HepG2 (cell line): ENCODE results near the gene BMP2K. TPM values are rescaled to one million over a fixed set of nuclear protein-coding genes. Genes with fewer than 3 reads are reported as not detected.

ENCODE experiments used
- ATAC-seq: fragments of 200-7000 bp; cut with Tn5 transposase; 3 replicates; pipeline ENCODE4 v1.9.1; 2020; ENCODE audit warnings: mild to moderate bottlenecking, moderate library complexity
- BruUV-seq: library from RNA; stranded (reverse); fragments of 400-500 nt; replicated peaks from 2 replicates; lab custom pipeline; 2021; lab: Mats Ljungman, UMichigan
- CTCF ChIA-PET: fragments of 300-600 bp; formaldehyde crosslinking; extraction: SDS; loops from one replicate; lab custom pipeline; 2021; ENCODE audit warnings: low total read pairs, inconsistent platforms, low intra/inter-chr PET ratio; lab: Yijun Ruan, JAX
- POLR2A ChIA-PET: fragments of 350-600 bp; sonication (Branson Sonifier 250); formaldehyde crosslinking; loops from one replicate; lab custom pipeline; 2020; ENCODE audit warnings: antibody characterized with exemption, inconsistent platforms; lab: Yijun Ruan, JAX
- DNase-seq: peaks from one replicate; pipeline ENCODE4 v3.0.0-alpha.2; 2015; ENCODE audit warnings: low spot score
- FAIRE-seq: peaks from 3 replicates; lab custom pipeline; 2011; peaks lifted over from hg19 to GRCh38; lab: Jason Lieb, UNC
- H2AFZ ChIP-seq: one replicate; pipeline ENCODE4 v1.6.1; 2011; ENCODE audit warnings: low read length, inconsistent platforms
- H3K27ac ChIP-seq: fragments of 300-600 bp; 3 replicates; pipeline ENCODE4 v1.8.0; 2011; ENCODE audit warnings: mixed run types, mild to moderate bottlenecking, mixed read lengths, low read length, inconsistent platforms; ENCODE audit not compliant: insufficient read depth; ENCODE audit errors: extremely low read length
- H3K27me3 ChIP-seq, 2 experiments: fragments of 200-600 bp in 1 of 2; 2 replicates in 1 of 2; 3 replicates in 1 of 2; pipeline versions ENCODE4 v1.6.0 to v1.8.0; 2011; ENCODE audit warnings: low read length in 2 of 2, mild to moderate bottlenecking in 2 of 2, moderate library complexity in 2 of 2, inconsistent platforms in 1 of 2; ENCODE audit not compliant: insufficient read depth in 2 of 2, control insufficient read depth in 1 of 2
- H3K36me3 ChIP-seq, 2 experiments: fragments of 200-600 bp in 1 of 2; replicated peaks in 1 of 2; 2 replicates in 1 of 2; 3 replicates in 1 of 2; pipeline versions ENCODE4 v1.5.1 to v1.8.0; 2011; ENCODE audit warnings: low read length in 2 of 2, inconsistent platforms in 1 of 2; ENCODE audit not compliant: insufficient read depth in 2 of 2, control insufficient read depth in 1 of 2
- H3K4me1 ChIP-seq: 2 replicates; pipeline ENCODE4 v1.5.1; 2012; ENCODE audit warnings: low read length, inconsistent platforms; ENCODE audit not compliant: insufficient read depth
- H3K4me2 ChIP-seq: 2 replicates; pipeline ENCODE4 v1.6.0; 2011; ENCODE audit warnings: low read depth, low read length, inconsistent platforms
- H3K4me3 ChIP-seq, 3 experiments: fragments of 200-600 bp in 1 of 3; sonication (generic), shearing (Covaris generic) in 1 of 3; replicated peaks in 1 of 3; 2 replicates each; pipeline ENCODE4 v1.5.1; 2011 to 2016; ENCODE audit warnings: low read length in 3 of 3, inconsistent platforms in 2 of 3, low read depth in 2 of 3, mild to moderate bottlenecking in 2 of 3, control low read depth in 1 of 3, mixed read lengths in 1 of 3; ENCODE audit not compliant: insufficient read depth in 1 of 3
- H3K79me2 ChIP-seq: one replicate; pipeline ENCODE4 v1.6.1; 2011; ENCODE audit warnings: low read length, inconsistent platforms; ENCODE audit not compliant: insufficient read depth
- H3K9ac ChIP-seq: 2 replicates; pipeline ENCODE4 v1.6.0; 2011; ENCODE audit warnings: mild to moderate bottlenecking, low read depth, low read length, inconsistent platforms; ENCODE audit not compliant: insufficient read depth
- H3K9me3 ChIP-seq: 2 replicates; pipeline ENCODE4 v1.5.1; 2012; ENCODE audit warnings: mild to moderate bottlenecking, low read length
- H4K20me1 ChIP-seq: 2 replicates; pipeline ENCODE4 v1.6.0; 2011; ENCODE audit warnings: inconsistent platforms, mild to moderate bottlenecking, low read length, moderate library complexity; ENCODE audit not compliant: insufficient read depth
- ARNT2 ChIP-seq: sonication (generic); formaldehyde crosslinking; IDR thresholded peaks from 2 replicates; pipeline ENCODE4 v1.8.0; 2022; ENCODE audit warnings: mild to moderate bottlenecking, low read depth, missing genetic modification reagents, moderate library complexity
- GFI1 ChIP-seq: sonication (generic); formaldehyde crosslinking; IDR thresholded peaks from 2 replicates; pipeline ENCODE4 v1.5.0; 2020; ENCODE audit warnings: missing genetic modification reagents, mild to moderate bottlenecking, borderline replicate concordance
- HNRNPH1 ChIP-seq: fragments of 200-400 bp; formaldehyde crosslinking; optimal IDR thresholded peaks from 2 replicates; pipeline ENCODE3; 2017; ENCODE audit warnings: mild to moderate bottlenecking, low read depth, low read length
- HOXA9 ChIP-seq: sonication (generic); formaldehyde crosslinking; IDR thresholded peaks from 2 replicates; pipeline ENCODE4 v1.8.1; 2022; ENCODE audit warnings: missing genetic modification reagents, mild to moderate bottlenecking, moderate library complexity, borderline replicate concordance
- TAF15 ChIP-seq: fragments of 200-400 bp; formaldehyde crosslinking; IDR thresholded peaks from one replicate; pipeline ENCODE4 v1.6.1; 2018; ENCODE audit warnings: mild to moderate bottlenecking, low read depth, low read length; ENCODE audit not compliant: poor library complexity, severe bottlenecking
- XRCC5 ChIP-seq: fragments of 200-400 bp; formaldehyde crosslinking; optimal IDR thresholded peaks from 2 replicates; pipeline ENCODE3; 2017; ENCODE audit warnings: mild to moderate bottlenecking, low read length
- YY1 ChIP-seq: IDR thresholded peaks from 2 replicates; pipeline ENCODE4 v1.6.1; 2011; ENCODE audit warnings: low read length, low read depth, moderate library complexity, mild to moderate bottlenecking; ENCODE audit not compliant: insufficient read depth, insufficient replicate concordance
- ZNF264 ChIP-seq: sonication (generic); formaldehyde crosslinking; IDR thresholded peaks from 2 replicates; pipeline ENCODE4 v1.4.0; 2020; ENCODE audit warnings: missing genetic modification reagents
- ZNF430 ChIP-seq: sonication (generic); formaldehyde crosslinking; IDR thresholded peaks from 2 replicates; pipeline ENCODE4 v1.9.0; 2021; ENCODE audit warnings: mild to moderate bottlenecking, missing genetic modification reagents
- ZNF670 ChIP-seq: sonication (generic); formaldehyde crosslinking; IDR thresholded peaks from 2 replicates; pipeline ENCODE4 v1.8.0; 2022; ENCODE audit warnings: mild to moderate bottlenecking, missing genetic modification reagents, borderline replicate concordance
- ZSCAN25 ChIP-seq: sonication (generic); formaldehyde crosslinking; IDR thresholded peaks from 2 replicates; pipeline ENCODE4 v1.8.0; 2022; ENCODE audit warnings: mild to moderate bottlenecking, missing genetic modification reagents
- ZSCAN29 ChIP-seq: sonication (generic); formaldehyde crosslinking; conservative IDR thresholded peaks from 2 replicates; pipeline ENCODE4 v1.4.0; 2020; ENCODE audit warnings: mild to moderate bottlenecking, missing genetic modification reagents
- WGBS: methylation state at CpG from one replicate; pipeline ENCODE4 v1.1.6; 2017; ENCODE audit warnings: low lambda C conversion rate; 5-methylcytosine and 5-hydroxymethylcytosine counted together
- in situ Hi-C: cut with HindIII; loops from 2 replicates; pipeline ENCODE4 v1.10.0; 2017; ENCODE audit warnings: low pct_unique_long_range_greater_than_20kb; ENCODE audit not compliant: extremely low pct_ligation_motif_present
- intact Hi-C: fragments of 100-400 bp; cut with micrococcal nuclease; formaldehyde crosslinking; loops from one replicate; pipeline ENCODE4 v1.10.0; 2022; ENCODE audit not compliant: unreplicated experiment
- polyA plus RNA-seq, 8 experiments: library from polyadenylated mRNA; depleted of rRNA in 3 of 8; stranded (reverse) in 7 of 8; unstranded in 1 of 8; fragments of >200 nt; fragmentation: Illumina TruSeq in 4 of 8; extraction: Trizol in 4 of 8; gene quantifications; 2 replicates each; pipeline versions ENCODE4 v1.2.1 to v1.2.3, GENCODE V29; 2011 to 2016; ENCODE audit warnings: low read depth in 4 of 8, missing spikeins in 1 of 8, mixed read lengths in 1 of 8; ENCODE audit not compliant: insufficient read depth in 1 of 8
- total RNA-seq, 5 experiments: library from RNA; depleted of rRNA; stranded (reverse); fragments of >200 nt; fragmentation: Illumina TruSeq; extraction: Trizol; gene quantifications; 2 replicates each; pipeline ENCODE4 v1.2.3, GENCODE V29; 2016; ENCODE audit warnings: low read depth in 1 of 5
- TF ChIP-seq, protein P1 (sequence below): sonication (generic); formaldehyde crosslinking; IDR thresholded peaks from 2 replicates; pipeline ENCODE4 v1.5.1; 2020; ENCODE audit warnings: missing genetic modification reagents, mild to moderate bottlenecking, borderline replicate concordance
- TF ChIP-seq, protein P2 (sequence below): sonication (generic); formaldehyde crosslinking; IDR thresholded peaks from 2 replicates; pipeline ENCODE4 v1.4.0; 2020; ENCODE audit warnings: missing genetic modification reagents
- TF ChIP-seq, protein P3 (sequence below): sonication (generic); formaldehyde crosslinking; IDR thresholded peaks from 2 replicates; pipeline ENCODE4 v1.4.0; 2020; ENCODE audit warnings: missing genetic modification reagents, borderline replicate concordance
- TF ChIP-seq, protein P4 (sequence below): sonication (generic); formaldehyde crosslinking; IDR thresholded peaks from 2 replicates; pipeline ENCODE4 v1.8.0; 2022; ENCODE audit warnings: missing genetic modification reagents, mild to moderate bottlenecking, borderline replicate concordance
- TF ChIP-seq, protein P5 (sequence below): IDR thresholded peaks from 2 replicates; pipeline ENCODE4 v1.6.1; 2018; ENCODE audit warnings: missing genetic modification reagents

The BMP2K gene
- total and polyA plus RNA-seq, 2 of the 13 experiments (the other 11 are each of a cell fraction or from before 2014, with no cell fraction given), result 8.6 to 15.2 TPM

DNA sequence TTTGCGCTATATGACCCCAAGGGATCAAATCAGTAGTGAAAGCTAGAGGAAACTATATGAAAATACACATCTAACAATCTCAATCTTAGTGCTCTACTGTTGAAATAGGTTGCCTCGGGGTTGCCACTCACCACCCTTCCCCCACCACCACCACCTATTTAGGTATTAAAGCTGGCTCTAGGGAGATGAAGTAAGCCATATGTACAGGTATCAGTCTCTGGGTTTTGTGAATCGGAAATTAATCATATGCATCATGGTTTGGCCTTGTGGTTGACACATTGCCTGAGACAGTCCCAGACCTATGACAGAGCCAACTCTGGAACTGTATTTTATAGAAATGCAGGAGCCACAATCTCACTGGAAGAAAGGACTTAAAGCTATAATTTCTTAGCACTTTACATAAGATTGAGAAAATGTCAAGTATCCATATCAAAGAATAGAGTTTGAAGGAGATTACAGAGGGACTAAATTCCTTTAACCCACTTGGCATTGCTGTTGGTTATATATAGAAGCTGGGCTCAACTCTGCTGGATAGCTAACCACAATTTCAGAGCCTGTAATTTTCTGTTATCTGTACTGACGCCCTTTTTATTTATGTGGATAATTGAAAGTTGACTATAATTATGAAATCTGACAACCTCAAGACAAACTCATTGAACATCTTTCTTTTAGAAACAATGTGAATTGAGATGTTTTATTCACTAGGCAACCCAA is 26.7 kb upstream of the BMP2K start:
- Histone ChIP-seq H2AFZ (no peak overlapping the region), H3K79me2 (no peaks in the 10 kb centered on the region), H3K4me2 (no peak overlapping the region), H3K27me3 (peaks cover 0 to 3% of the 10 kb centered on the region in 2 experiments; a peak in 1 of 5 replicates), H3K9ac (no peak overlapping the region), H3K4me1 (0 out of 2 replicates have a peak, but pooled peaks cover 7% of the 10 kb centered on the region), H3K27ac (no peak overlapping the region), H3K4me3 (no peak overlapping the region), H3K9me3 (no peaks in the 10 kb centered on the region), H4K20me1 (no peaks in the 10 kb centered on the region), H3K36me3 (no peaks in the 10 kb centered on the region)
- in situ Hi-C loops (no loop called here), intact Hi-C loops (no loop called here)
- 47% methylated on average over 4 of the region's 4 CpGs for WGBS
- ChIA-PET CTCF (no interaction called here), POLR2A (no interaction called here)
- BruUV-seq, result no TSS peak
- DNase-seq (no peak), ATAC-seq (no peak), FAIRE-seq (no peak)
- TF ChIP-seq, protein P1, sequence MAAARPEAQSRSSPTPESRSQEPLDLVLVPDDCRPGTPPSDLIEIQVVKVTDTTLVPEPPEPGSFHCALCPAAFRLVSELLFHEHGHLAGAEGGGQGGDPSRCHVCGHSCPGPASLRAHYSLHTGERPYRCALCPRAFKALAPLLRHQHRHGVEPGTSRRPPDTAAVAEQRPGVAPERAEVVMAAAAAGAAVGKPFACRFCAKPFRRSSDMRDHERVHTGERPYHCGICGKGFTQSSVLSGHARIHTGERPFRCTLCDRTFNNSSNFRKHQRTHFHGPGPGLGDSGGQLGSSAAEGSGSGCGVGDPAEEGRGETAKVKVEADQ, result no peak
- TF ChIP-seq ZSCAN25 (CRISPR knock-in tag), result no peak
- no peak for TF ChIP-seq HNRNPH1
- no peak for TF ChIP-seq ZNF264 (CRISPR knock-in tag)
- no peak for TF ChIP-seq ZSCAN29 (CRISPR knock-in tag)
- TF ChIP-seq YY1, result no peak
- no peak for TF ChIP-seq ARNT2 (CRISPR knock-in tag)
- no peak for TF ChIP-seq HOXA9 (CRISPR knock-in tag)
- TF ChIP-seq GFI1 (CRISPR knock-in tag), result no peak
- TF ChIP-seq, protein P2, sequence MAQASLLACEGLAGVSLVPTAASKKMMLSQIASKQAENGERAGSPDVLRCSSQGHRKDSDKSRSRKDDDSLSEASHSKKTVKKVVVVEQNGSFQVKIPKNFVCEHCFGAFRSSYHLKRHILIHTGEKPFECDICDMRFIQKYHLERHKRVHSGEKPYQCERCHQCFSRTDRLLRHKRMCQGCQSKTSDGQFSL, result no peak
- TF ChIP-seq XRCC5, result no peak
- TF ChIP-seq, protein P3, sequence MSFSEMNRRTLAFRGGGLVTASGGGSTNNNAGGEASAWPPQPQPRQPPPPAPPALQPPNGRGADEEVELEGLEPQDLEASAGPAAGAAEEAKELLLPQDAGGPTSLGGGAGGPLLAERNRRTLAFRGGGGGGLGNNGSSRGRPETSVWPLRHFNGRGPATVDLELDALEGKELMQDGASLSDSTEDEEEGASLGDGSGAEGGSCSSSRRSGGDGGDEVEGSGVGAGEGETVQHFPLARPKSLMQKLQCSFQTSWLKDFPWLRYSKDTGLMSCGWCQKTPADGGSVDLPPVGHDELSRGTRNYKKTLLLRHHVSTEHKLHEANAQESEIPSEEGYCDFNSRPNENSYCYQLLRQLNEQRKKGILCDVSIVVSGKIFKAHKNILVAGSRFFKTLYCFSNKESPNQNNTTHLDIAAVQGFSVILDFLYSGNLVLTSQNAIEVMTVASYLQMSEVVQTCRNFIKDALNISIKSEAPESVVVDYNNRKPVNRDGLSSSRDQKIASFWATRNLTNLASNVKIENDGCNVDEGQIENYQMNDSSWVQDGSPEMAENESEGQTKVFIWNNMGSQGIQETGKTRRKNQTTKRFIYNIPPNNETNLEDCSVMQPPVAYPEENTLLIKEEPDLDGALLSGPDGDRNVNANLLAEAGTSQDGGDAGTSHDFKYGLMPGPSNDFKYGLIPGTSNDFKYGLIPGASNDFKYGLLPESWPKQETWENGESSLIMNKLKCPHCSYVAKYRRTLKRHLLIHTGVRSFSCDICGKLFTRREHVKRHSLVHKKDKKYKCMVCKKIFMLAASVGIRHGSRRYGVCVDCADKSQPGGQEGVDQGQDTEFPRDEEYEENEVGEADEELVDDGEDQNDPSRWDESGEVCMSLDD (CRISPR knock-in tag), result no peak
- TF ChIP-seq, protein P4, sequence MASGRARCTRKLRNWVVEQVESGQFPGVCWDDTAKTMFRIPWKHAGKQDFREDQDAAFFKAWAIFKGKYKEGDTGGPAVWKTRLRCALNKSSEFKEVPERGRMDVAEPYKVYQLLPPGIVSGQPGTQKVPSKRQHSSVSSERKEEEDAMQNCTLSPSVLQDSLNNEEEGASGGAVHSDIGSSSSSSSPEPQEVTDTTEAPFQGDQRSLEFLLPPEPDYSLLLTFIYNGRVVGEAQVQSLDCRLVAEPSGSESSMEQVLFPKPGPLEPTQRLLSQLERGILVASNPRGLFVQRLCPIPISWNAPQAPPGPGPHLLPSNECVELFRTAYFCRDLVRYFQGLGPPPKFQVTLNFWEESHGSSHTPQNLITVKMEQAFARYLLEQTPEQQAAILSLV, result no peak
- TF ChIP-seq TAF15, result no peak
- TF ChIP-seq ZNF430 (CRISPR knock-in tag), result no peak
- TF ChIP-seq, protein P5, sequence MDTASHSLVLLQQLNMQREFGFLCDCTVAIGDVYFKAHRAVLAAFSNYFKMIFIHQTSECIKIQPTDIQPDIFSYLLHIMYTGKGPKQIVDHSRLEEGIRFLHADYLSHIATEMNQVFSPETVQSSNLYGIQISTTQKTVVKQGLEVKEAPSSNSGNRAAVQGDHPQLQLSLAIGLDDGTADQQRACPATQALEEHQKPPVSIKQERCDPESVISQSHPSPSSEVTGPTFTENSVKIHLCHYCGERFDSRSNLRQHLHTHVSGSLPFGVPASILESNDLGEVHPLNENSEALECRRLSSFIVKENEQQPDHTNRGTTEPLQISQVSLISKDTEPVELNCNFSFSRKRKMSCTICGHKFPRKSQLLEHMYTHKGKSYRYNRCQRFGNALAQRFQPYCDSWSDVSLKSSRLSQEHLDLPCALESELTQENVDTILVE (CRISPR knock-in tag), result no peak
- TF ChIP-seq ZNF670 (CRISPR knock-in tag), result no peak
